EH (cell line): Measurements from ENCODE around the gene ID4.
A peak's percentile ranks its signal among the peaks of the same experiment; 100 is the strongest.

Experiments
- DNase-seq: peaks from one replicate; pipeline ENCODE4 v3.0.0-alpha.2; 2015; ENCODE audit warnings: low read depth

Gene ID4

GRCh38 chr6:19860235-19860877 lies 23.2 kb downstream of the ID4 start:
- no peak for DNase-seq

GRCh38 chr6:19864285-19864684 lies 27.1 kb downstream of the ID4 start:
- DNase-seq: no peak

- no peak for DNase-seq
Measured at GRCh38 chr6:19865178-19865577, 28.0 kb downstream of the ID4 start.

- DNase-seq: no peak
Measured at GRCh38 chr6:19866173-19866984, 29.2 kb downstream of the ID4 start.

- peak; percentile 61 for DNase-seq
Measured at GRCh38 chr6:19866985-19867627, 29.9 kb downstream of the ID4 start.

- no peak for DNase-seq
Measured at GRCh38 chr6:19869464-19869863, 32.3 kb downstream of the ID4 start.

- DNase-seq: no peak
Measured at GRCh38 chr6:19870322-19870721, 33.2 kb downstream of the ID4 start.

GRCh38 chr6:19873031-19873430 lies 35.9 kb downstream of the ID4 start:
- peak; percentile 27 for DNase-seq

GRCh38 chr6:19876672-19877071 lies 39.5 kb downstream of the ID4 start:
- DNase-seq: no peak

- no peak for DNase-seq
Measured at GRCh38 chr6:19879663-19880062, 42.5 kb downstream of the ID4 start.

- DNase-seq: no peak
Measured at GRCh38 chr6:19880066-19880465, 42.9 kb downstream of the ID4 start.

- DNase-seq: no peak
Measured at GRCh38 chr6:19891451-19891850, 54.3 kb downstream of the ID4 start.
